Measurements from ENCODE around the gene PCED1B. TPM values are rescaled to one million over a fixed set of nuclear protein-coding genes. Genes with fewer than 3 reads are reported as not detected.
A peak's percentile ranks its signal among the peaks of the same experiment; 100 is the strongest.

PCED1B gene
- total and polyA plus RNA-seq, 4 donors: 2.2 to 8.2 (median 3.8) TPM

DNA sequence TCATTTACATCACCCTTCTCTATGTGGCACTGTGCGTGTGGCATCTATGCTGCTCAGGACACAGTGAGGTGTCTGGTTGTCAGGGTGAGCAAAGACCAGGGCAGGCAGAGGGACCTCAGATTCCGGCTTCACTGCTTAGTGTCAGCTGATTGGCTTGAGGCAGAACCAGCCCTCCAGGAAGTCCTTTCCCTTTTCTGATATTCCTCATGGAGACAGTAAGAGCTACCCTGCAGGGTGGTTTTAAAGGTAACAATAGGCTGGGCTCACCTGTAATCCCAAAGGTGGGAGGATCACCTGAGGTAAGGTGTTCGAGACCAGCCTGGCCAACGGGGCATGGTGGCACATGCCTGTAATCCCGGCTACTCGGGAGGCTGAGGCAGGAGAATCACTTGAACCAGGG, 129.6 kb downstream of the PCED1B start:
- WGBS, 2 donors: 93 to 97% methylated on average over 6 of the region's 6 CpGs
- Histone ChIP-seq H3K4me3 (no peak overlapping the region), H3K27ac (ENCODE audit: low read depth in 1 of 2, low read length in 1 of 2) (no peak overlapping the region), H3K9me3 (ENCODE audit: control insufficient read depth in 4 of 4, insufficient read depth in 3 of 4, low read length in 3 of 4) (no peaks in the 10 kb centered on the region), H3K4me1 (ENCODE audit: control insufficient read depth in 5 of 5, insufficient read depth in 5 of 5, low read length in 5 of 5) (peaks cover 0 to 3% (median 2%) of the 10 kb centered on the region in 5 donors), H3K36me3 (ENCODE audit: control insufficient read depth in 4 of 4, insufficient read depth in 4 of 4, low read length in 4 of 4) (peaks cover 0 to 1% (median 0%) of the 10 kb centered on the region in 4 donors), H3K9ac (ENCODE audit: insufficient read depth in 1 of 2, low read length in 2 of 2) (no peak overlapping the region), H3K27me3 (ENCODE audit: control insufficient read depth in 3 of 3, insufficient read depth in 3 of 3, low read length in 2 of 3) (no peaks in the 10 kb centered on the region)
- ATAC-seq (ENCODE audit: insufficient read depth, low FRiP score) (no peak), DNase-seq (no peak)
- TF ChIP-seq, protein P1, sequence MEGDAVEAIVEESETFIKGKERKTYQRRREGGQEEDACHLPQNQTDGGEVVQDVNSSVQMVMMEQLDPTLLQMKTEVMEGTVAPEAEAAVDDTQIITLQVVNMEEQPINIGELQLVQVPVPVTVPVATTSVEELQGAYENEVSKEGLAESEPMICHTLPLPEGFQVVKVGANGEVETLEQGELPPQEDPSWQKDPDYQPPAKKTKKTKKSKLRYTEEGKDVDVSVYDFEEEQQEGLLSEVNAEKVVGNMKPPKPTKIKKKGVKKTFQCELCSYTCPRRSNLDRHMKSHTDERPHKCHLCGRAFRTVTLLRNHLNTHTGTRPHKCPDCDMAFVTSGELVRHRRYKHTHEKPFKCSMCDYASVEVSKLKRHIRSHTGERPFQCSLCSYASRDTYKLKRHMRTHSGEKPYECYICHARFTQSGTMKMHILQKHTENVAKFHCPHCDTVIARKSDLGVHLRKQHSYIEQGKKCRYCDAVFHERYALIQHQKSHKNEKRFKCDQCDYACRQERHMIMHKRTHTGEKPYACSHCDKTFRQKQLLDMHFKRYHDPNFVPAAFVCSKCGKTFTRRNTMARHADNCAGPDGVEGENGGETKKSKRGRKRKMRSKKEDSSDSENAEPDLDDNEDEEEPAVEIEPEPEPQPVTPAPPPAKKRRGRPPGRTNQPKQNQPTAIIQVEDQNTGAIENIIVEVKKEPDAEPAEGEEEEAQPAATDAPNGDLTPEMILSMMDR (IDR thresholded peaks at IDR 0.05; ENCODE audit: control extremely low read depth, extremely low read depth): no peak

DNA sequence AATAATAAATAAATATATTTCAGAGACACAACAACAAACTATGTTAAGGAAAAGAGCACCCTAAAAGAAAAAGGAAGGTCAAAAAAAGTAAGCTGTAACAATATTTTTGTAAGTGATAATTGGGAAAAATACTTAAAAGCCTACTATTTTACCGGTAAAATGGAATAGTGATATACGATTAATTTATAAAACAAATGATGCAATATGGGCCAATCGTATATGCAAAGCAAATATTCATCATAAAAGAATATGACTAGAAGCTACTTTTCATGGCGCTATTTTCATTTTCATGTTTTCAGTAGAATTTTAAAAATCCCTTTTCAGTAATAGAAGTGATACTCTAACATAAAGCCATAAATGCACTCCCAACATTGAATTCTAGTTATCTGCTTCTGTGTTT, 131.4 kb downstream of the PCED1B start:
- Histone ChIP-seq H3K4me3 (no peak overlapping the region), H3K27ac (ENCODE audit: low read depth in 1 of 2, low read length in 1 of 2) (no peak overlapping the region), H3K9me3 (ENCODE audit: control insufficient read depth in 4 of 4, insufficient read depth in 3 of 4, low read length in 3 of 4) (no peaks in the 10 kb centered on the region), H3K4me1 (ENCODE audit: control insufficient read depth in 5 of 5, insufficient read depth in 5 of 5, low read length in 5 of 5) (peaks cover 0 to 9% (median 2%) of the 10 kb centered on the region in 5 donors), H3K36me3 (ENCODE audit: control insufficient read depth in 4 of 4, insufficient read depth in 4 of 4, low read length in 4 of 4) (no peaks in the 10 kb centered on the region), H3K27me3 (ENCODE audit: control insufficient read depth in 3 of 3, insufficient read depth in 3 of 3, low read length in 2 of 3) (no peaks in the 10 kb centered on the region), H3K9ac (ENCODE audit: insufficient read depth in 1 of 2, low read length in 2 of 2) (no peak overlapping the region)
- TF ChIP-seq, protein P1 (IDR thresholded peaks at IDR 0.05; ENCODE audit: control extremely low read depth, extremely low read depth): no peak
- ATAC-seq (ENCODE audit: insufficient read depth, low FRiP score): no peak
- 93 to 100% methylated on average over 4 of the region's 4 CpGs for WGBS, 2 donors
- no peak for DNase-seq

DNA sequence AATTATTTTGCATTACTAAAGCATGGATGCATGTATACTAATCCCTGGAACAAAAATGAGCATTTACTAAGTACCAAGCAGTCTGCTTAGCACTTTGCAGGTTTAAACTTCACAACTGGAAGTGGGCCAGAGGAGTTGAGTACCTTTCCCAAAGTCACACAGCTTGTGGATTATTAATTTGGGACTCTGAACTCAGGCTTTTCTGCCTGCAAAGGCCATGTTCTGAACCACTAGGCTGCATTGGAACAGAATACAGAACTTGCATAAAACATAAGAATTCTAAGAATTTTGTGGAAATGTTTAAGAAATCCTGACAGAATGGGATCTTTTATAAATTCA, 133.2 kb downstream of the PCED1B start:
- no peak for ATAC-seq (ENCODE audit: insufficient read depth, low FRiP score)
- Histone ChIP-seq H3K9me3 (ENCODE audit: control insufficient read depth in 4 of 4, insufficient read depth in 3 of 4, low read length in 3 of 4) (no peaks in the 10 kb centered on the region), H3K4me1 (ENCODE audit: control insufficient read depth in 5 of 5, insufficient read depth in 5 of 5, low read length in 5 of 5) (peaks cover 0 to 9% (median 0%) of the 10 kb centered on the region in 5 donors), H3K27ac (ENCODE audit: low read depth in 1 of 2, low read length in 1 of 2) (no peak overlapping the region), H3K4me3 (no peak overlapping the region), H3K27me3 (ENCODE audit: control insufficient read depth in 3 of 3, insufficient read depth in 3 of 3, low read length in 2 of 3) (no peaks in the 10 kb centered on the region), H3K9ac (ENCODE audit: insufficient read depth in 1 of 2, low read length in 2 of 2) (no peak overlapping the region), H3K36me3 (ENCODE audit: control insufficient read depth in 4 of 4, insufficient read depth in 4 of 4, low read length in 4 of 4) (no peaks in the 10 kb centered on the region)
- no peak for DNase-seq
- TF ChIP-seq, protein P1 (IDR thresholded peaks at IDR 0.05; ENCODE audit: control extremely low read depth, extremely low read depth): no peak

DNA sequence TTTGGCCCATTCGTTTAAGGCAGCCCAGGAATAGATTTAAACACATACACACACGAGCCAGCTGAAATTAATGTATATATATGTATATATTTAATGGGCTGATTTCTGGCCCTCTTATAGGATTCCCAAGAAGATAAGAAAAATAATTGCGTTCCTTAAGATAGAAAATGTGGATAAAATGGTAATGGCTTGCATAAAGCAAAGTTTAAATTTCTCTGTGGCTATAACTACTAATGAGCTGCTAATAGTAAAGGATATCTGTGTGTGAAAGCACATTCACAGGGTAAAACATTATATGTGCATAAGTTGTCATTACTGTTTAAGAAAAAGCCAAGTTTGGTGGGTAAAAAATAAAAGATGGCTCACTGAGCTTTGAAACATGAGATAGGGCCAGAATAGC, 134.0 kb downstream of the PCED1B start:
- H3K4me1 ChIP-seq (ENCODE audit: control insufficient read depth in 5 of 5, insufficient read depth in 5 of 5, low read length in 5 of 5): peaks cover 0 to 9% (median 0%) of the 10 kb centered on the region in 5 donors
- 82 to 90% methylated on average over 3 of the region's 3 CpGs for WGBS, 2 donors
- H3K27me3 ChIP-seq (ENCODE audit: control insufficient read depth in 3 of 3, insufficient read depth in 3 of 3, low read length in 2 of 3): no peaks in the 10 kb centered on the region
- no peaks in the 10 kb centered on the region for H3K9me3 ChIP-seq (ENCODE audit: control insufficient read depth in 4 of 4, insufficient read depth in 3 of 4, low read length in 3 of 4)
- H3K36me3 ChIP-seq (ENCODE audit: control insufficient read depth in 4 of 4, insufficient read depth in 4 of 4, low read length in 4 of 4): no peaks in the 10 kb centered on the region
- no peak overlapping the region for H3K9ac ChIP-seq (ENCODE audit: insufficient read depth in 1 of 2, low read length in 2 of 2)
- no peak overlapping the region for H3K4me3 ChIP-seq
- DNase-seq (peak in 2 of 3 donors; percentile 77 to 81), ATAC-seq (ENCODE audit: insufficient read depth, low FRiP score) (no peak)
- H3K27ac ChIP-seq (ENCODE audit: low read depth in 1 of 2, low read length in 1 of 2): no peak overlapping the region
- TF ChIP-seq, protein P1 (IDR thresholded peaks at IDR 0.05; ENCODE audit: control extremely low read depth, extremely low read depth): no peak

All from lung (tissue), 12 donors.